NCI-H1694 (cell line): ENCODE data around the gene SSC5D.
A peak's percentile ranks its signal among the peaks of the same experiment; 100 is the strongest.
"Not testable (repeated sequence)": the region's sequence is repeated elsewhere in the genome, so short reads cannot be mapped to it uniquely, and the experiment has no call there.

Experiments used
- DNase-seq: peaks from one replicate; lab custom pipeline; 2025; lab: John Stamatoyannopoulos, UW

The SSC5D gene

GRCh38 chr19:55487924-55488687 lies at the start of gene SSC5D:
SSC5D (plus strand) TSS chr19:55488436; CDS start chr19:55488590, 154 bp downstream.
- DNase-seq: no peak

DNA sequence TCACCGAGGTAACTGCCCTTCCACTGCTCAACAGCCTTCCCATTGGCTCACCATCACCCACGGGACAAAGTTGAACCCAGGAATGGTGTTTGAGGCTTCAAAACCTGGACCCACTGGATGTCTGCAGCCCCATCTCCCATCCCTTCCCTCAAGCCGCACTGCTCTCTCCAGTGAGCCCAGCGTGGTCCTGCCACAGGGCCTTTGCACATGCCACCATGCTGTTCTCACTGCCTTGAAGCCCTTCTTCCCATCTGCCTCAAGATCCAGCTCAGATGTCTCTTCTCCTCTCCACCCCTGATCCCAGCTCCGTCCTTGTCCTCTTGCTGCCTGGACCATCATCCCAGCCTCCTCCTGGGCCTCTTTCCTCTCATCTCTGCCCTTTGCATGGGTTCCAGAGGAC lies 49.2 kb upstream of the SSC5D start:
- no peak for DNase-seq

GRCh38 chr19:55440411-55441105 lies 47.7 kb upstream of the SSC5D start:
- no peak for DNase-seq

DNA sequence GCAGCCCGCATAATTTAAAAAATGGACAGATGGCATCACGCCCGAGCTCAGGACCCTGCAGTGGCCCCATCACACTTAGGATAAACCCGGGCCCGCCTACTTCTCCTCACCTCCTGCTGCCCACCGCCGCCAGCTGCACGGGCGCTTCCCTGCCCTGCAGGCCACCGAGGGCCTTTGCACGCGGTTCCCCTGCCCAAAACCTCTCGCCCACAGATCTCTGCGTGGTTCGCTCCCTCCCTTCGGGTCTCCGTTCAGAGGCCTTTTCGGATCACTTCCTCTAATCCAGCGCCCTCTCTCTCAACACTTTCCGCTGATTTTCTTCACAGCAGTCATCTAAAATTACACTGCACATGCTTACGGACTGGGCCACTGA lies 46.9 kb upstream of the SSC5D start:
- no peak for DNase-seq

DNA sequence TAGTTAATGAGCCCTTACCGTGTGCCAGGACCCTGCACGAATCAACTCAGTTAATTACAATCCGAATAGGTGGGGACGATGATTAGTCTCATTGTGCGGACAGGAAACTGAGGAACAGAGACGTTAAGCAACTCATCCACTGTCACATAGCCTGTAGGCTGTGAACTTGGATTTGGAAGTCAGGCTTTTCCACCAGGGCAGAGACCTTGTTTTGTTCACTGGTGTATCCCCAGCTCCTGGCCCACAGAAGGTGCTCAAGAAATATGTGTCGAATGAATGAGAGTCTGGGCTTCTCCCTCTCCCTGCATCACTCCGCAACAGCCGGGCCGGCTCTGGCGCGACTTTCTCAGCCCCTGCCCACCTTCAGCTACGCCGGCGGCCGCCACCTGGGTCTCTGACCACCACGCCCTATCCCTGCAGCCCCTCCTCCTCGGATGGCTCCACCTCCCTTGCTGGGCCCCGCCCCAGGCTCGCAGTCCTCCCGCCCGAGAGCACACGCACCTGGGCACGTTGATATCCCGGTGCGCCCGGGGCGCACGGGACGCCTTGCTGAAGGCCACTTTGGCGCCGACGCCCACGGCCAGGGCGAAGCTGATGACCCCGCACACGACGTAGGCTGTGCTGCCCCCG lies 46.4 kb upstream of the SSC5D start:
- no peak for DNase-seq

DNA sequence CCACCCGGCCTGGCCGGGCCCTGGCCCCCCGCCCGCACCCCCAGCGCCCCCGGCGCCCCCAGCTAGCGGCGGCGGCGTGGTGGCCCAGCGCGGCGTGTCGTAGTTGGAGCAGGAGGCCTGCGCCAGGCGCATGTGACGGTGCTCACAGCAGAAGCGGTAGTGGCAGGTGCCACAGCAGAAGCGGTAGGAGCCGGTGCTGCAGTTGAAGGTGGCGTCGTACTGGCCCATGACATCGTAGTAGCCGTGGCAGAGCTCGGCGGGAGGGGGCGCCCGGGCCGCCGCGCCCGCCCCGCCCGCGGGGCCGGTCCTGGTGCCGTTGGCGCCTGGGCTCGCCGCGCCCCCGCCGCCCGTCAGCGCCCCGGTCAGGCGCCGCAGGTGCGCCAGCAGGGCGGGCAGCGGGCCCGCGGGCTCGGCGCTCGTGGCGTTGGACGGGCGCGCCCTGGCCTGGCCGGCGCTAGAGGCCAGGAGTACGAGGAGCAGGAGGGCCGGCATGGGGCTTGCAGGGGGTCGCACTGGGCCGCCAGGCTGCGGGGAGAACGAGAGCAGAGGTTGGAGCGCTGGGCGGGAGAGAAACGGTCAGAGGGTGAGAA lies 45.8 kb upstream of the SSC5D start:
- no peak for DNase-seq

GRCh38 chr19:55443045-55443823 lies 45.0 kb upstream of the SSC5D start, which contains the start of gene SHISA7:
SHISA7 (minus strand) TSS chr19:55443300; CDS start chr19:55442863, 437 bp downstream.
- DNase-seq: no peak

- no peak for DNase-seq
These were observed 44.3 kb upstream of the SSC5D start for GRCh38 chr19:55443824-55444480.

DNA sequence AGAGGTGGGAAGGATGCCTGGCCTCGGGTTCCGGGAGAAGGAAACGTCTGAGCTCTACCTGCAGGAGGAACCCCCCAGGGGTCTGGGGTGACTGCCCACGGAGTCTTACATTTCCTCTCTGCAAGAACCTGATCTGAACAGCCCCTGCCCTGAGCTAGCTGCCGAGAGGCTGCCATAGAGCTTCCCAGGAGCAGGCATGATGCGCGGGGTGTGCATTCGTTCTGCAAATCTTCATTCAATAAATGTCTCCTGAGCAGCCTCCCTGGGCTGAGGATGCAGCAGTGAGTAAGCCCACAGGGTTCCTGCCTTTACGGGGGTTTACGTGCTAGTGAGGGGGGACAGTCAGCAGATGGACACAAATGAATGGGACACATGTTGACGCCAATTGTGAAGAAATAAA lies 43.6 kb upstream of the SSC5D start:
- no peak for DNase-seq

DNA sequence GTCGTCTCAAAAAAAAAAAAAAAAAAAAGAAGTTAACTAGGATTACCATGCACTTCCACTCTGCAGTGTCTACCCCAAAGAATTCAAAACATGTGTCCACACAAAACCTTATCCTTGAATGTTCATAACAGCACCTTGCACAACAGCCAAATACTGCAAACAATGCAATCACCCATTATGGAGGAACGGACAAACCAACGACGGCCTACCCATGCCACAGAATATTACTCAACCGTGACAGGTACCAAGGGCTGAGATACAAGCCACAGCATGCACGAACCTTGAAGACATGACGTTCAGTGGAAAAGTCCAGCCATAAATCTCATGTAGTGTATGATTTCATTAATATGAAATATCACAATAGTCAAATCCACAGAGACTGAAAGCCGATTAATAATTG lies 42.2 kb upstream of the SSC5D start:
- DNase-seq: no peak

GRCh38 chr19:55447421-55448174 lies 40.6 kb upstream of the SSC5D start:
- DNase-seq: peak; percentile 45

GRCh38 chr19:55448175-55448490 lies 40.1 kb upstream of the SSC5D start:
- DNase-seq: not testable (repeated sequence)

- no peak for DNase-seq
These were observed 38.8 kb upstream of the SSC5D start for GRCh38 chr19:55449469-55449868.

DNA sequence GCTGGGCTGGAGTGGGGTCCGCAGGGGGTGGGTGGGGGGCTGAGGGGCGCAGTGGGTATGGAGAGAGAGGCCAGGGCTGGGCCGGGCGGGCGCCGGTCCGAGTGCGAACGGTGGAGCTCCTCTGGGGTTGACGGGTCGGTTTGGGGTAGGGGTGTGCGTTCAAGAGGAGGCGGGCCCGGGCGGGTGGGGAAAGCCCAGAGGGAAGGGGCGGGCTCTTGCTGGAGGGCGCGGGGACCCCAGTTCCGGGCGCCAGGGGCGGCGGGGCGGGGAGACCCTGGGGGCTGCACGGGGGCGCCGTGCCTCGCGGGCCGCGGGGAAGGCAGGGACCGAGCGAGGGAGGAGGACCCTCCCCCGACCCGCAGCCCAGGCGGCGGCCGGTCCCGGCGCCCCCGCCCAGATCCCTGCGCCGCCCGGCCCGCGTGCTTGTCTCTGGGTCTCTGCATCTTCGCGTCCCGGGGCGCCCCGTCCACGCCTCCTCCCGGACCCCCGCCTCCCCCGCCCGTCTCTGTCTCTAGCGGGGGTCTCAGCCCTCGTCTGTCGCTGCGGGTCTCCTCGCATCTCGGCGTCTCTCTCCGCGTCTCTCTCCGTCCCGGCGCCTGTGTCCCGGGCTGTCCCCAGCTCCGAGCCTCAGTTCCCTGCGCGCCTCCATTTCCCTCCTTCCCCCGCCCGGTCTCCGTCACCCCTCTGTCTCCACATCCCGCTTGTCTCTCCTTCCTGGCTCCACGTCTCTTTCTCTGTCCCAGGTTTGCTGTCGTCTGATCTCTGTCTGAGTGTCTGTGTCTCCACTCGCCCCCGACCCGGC lies 36.9 kb upstream of the SSC5D start:
- DNase-seq: no peak

- no peak for DNase-seq
These were observed 36.1 kb upstream of the SSC5D start for GRCh38 chr19:55451965-55452748.

DNA sequence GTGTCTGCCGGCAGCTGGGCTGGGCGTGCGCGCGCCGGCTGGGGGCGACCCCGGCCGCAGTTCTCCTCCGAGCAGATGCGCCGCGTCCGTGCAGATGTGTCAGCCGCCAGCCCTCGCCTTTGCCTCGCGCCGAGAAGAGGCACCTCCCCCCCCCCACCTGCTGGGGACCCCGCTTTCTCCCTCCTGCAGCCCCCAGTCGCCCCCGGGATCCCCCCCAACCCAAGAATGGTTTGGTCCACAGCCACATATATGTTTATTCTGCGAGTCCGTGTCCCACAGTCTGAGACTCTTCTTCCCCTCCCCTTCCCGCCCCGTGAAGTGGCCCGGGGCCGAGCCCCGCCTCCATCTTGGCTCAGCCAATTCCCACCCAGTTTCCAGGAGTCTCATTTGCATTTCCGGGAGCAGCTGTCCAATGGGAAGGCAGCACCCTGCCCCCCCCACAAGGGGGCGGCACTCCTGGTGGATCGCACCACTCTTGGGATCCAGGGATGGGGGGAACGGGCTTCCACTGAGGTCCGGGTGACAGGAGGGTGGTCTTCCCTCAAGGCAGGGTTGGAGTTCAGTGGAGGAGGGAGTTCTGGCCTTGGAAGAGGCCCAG lies 35.4 kb upstream of the SSC5D start:
- DNase-seq: peak; percentile 86

- DNase-seq: no peak
These were observed 34.5 kb upstream of the SSC5D start for GRCh38 chr19:55453511-55454260.

DNA sequence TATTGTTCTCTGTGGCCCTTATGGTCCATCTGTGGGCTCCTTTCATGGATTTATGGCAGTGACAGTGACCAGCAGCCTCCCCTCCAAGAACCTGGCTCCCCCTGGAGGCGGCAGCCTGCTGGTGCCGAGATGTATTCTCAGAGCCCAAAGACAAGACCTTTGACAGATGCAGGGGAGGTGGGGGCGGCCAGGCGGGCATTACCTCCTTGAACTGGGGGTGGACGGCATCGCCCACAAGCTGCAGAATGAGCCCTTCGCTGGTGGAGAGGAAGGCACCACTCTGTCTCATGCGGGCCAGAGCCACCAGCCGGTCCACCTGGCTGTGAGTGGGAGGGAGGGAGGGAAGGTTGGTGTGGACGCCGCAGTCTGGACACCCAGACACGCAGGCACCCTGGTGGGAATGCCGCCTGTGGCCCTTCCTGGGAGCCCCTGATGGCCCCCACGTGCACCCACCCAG lies 33.4 kb upstream of the SSC5D start:
- DNase-seq: peak; percentile 42
